Loucy (cell line): Measurements from ENCODE around the gene TNPO3.

Experiments
- EZH2phosphoT487 ChIP-seq: fragments of 200-600 bp; IDR thresholded peaks from 2 replicates; pipeline ENCODE4 v1.6.1; 2018; ENCODE audit warnings: antibody characterized with exemption, mild to moderate bottlenecking, moderate library complexity, borderline replicate concordance
- TF ChIP-seq, protein P1 (sequence below): fragments of 200-600 bp; sonication (generic); conservative IDR thresholded peaks from 2 replicates; pipeline ENCODE4 v1.5.1; 2014; ENCODE audit warnings: mild to moderate bottlenecking, antibody characterized with exemption, low read length

DNA sequence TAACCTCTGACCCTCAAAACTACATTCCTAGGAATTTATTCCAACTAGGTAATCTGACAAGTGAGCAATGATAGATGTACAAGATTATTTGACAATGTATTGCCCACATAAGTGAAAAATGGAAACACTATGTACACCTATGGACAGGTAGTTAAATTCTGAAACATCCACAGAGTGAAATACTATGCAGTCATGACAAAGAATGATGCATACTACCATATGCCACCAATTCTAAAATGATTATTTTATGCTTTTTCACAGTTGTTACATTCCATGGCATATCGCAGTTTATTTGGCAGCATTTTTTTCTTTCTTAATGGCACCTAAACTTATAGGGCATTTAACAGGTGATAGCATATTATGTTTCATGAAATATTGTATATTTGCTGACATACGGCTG, 20.1 kb upstream of the TNPO3 start:
- TF ChIP-seq, protein P1, sequence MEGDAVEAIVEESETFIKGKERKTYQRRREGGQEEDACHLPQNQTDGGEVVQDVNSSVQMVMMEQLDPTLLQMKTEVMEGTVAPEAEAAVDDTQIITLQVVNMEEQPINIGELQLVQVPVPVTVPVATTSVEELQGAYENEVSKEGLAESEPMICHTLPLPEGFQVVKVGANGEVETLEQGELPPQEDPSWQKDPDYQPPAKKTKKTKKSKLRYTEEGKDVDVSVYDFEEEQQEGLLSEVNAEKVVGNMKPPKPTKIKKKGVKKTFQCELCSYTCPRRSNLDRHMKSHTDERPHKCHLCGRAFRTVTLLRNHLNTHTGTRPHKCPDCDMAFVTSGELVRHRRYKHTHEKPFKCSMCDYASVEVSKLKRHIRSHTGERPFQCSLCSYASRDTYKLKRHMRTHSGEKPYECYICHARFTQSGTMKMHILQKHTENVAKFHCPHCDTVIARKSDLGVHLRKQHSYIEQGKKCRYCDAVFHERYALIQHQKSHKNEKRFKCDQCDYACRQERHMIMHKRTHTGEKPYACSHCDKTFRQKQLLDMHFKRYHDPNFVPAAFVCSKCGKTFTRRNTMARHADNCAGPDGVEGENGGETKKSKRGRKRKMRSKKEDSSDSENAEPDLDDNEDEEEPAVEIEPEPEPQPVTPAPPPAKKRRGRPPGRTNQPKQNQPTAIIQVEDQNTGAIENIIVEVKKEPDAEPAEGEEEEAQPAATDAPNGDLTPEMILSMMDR = no peak
- TF ChIP-seq EZH2phosphoT487 = no peak
